Ovary (tissue), 9 donors: Measurements from ENCODE around the gene NOL8. TPM values are rescaled to one million over a fixed set of nuclear protein-coding genes. Genes with fewer than 3 reads are reported as not detected.

Source experiments
- DNase-seq, 5 donors: peaks; one replicate each; pipeline ENCODE4 v3.0.0-alpha.2; 2019 to 2020
- H3K27ac ChIP-seq, 2 donors: fragments of 200-600 bp; one replicate each; pipeline versions ENCODE4 v1.5.1 to v1.8.0; 2019 to 2022
- H3K27me3 ChIP-seq: fragments of 200-600 bp; one replicate; pipeline ENCODE4 v1.8.0; 2022
- H3K36me3 ChIP-seq: fragments of 200-600 bp; sonication (generic); one replicate; pipeline ENCODE4 v1.5.1; 2019
- H3K4me1 ChIP-seq: one replicate; pipeline ENCODE4 v1.8.1; 2013; ENCODE audit warnings: mild to moderate bottlenecking, moderate library complexity; ENCODE audit not compliant: insufficient read depth
- H3K4me3 ChIP-seq: fragments of 200-600 bp; sonication (generic); one replicate; pipeline ENCODE4 v1.5.1; 2017
- H3K9me3 ChIP-seq, 2 donors: fragments of 200-600 bp in 1 of 2; sonication (generic) in 1 of 2; one replicate each; pipeline versions ENCODE4 v1.5.1 to v1.8.1; 2013 to 2019; ENCODE audit warnings: mild to moderate bottlenecking in 1 of 2, moderate library complexity in 1 of 2
- EP300 ChIP-seq: sonication (generic); formaldehyde crosslinking; IDR thresholded peaks from one replicate; pipeline ENCODE4 v1.6.1; 2017; ENCODE audit warnings: antibody characterized with exemption
- POLR2A ChIP-seq: fragments of 450-650 bp; IDR thresholded peaks from one replicate; pipeline ENCODE4 v1.6.1; 2017; ENCODE audit warnings: antibody characterized with exemption, mild to moderate bottlenecking, moderate library complexity
- whole genome bisulfite sequencing, 3 donors: extraction: QIAGEN DNeasy Blood & Tissue Kit in 1 of 3; methylation state at CpG; one replicate each; pipeline versions ENCODE4 v1.1.5 to v1.1.7; 2013 to 2017; 5-methylcytosine and 5-hydroxymethylcytosine counted together
- intact Hi-C, 4 donors: fragments of 100-400 bp; cut with DNase I; formaldehyde crosslinking; loops; one replicate each; pipeline versions ENCODE4 v1.11.0 to v1.15.1; 2022 to 2023
- polyA plus RNA-seq, 2 donors: library from polyadenylated mRNA; stranded (reverse); fragments of 200-250 nt in 1 of 2; fragments of 350-450 nt in 1 of 2; fragmentation: Illumina TruSeq in 1 of 2; extraction: RNeasy Lipid Tissue Mini Kit (QIAGEN cat#74804) in 1 of 2; gene quantifications; one replicate each; pipeline ENCODE4 v1.2.3, GENCODE V29; 2013 to 2014
- total RNA-seq, 7 donors: library from RNA; depleted of rRNA in 2 of 7; stranded (reverse); fragments of >200 nt in 2 of 7; fragmentation: NEBNext Ultra II Directional in 3 of 7; extraction: Animal tissue kit (Norgen Biotek cat#: 25700) in 3 of 7; gene quantifications; one replicate each; pipeline versions ENCODE4 v1.1.0 to v1.2.4, GENCODE V29; 2016 to 2023
- TF ChIP-seq, protein P1 (sequence below), 3 donors: fragments of 450-650 bp in 2 of 3; fragments of 200-600 bp in 1 of 3; IDR thresholded peaks; one replicate each; pipeline versions ENCODE4 v1.5.1 to v1.8.0; 2016 to 2022; ENCODE audit warnings: antibody characterized with exemption in 3 of 3, mild to moderate bottlenecking in 1 of 3
- donor health status: DM: no; HTN: no; CAD: no; lungs with moderate emphysema.
- donor health status: DM: no; HTN: no; CAD: no.
- donor health status: Bipolar disorder and iron deficiency.
- donor health status: DM: yes; HTN: yes; CAD: no.
- donor health status: DM: no; HTN: no; CAD: no.
- donor health status: DM: yes; HTN: yes; CAD: no.

Gene NOL8
- total and polyA plus RNA-seq, 9 donors = 17.1 to 35.4 (median 28.8) TPM

DNA sequence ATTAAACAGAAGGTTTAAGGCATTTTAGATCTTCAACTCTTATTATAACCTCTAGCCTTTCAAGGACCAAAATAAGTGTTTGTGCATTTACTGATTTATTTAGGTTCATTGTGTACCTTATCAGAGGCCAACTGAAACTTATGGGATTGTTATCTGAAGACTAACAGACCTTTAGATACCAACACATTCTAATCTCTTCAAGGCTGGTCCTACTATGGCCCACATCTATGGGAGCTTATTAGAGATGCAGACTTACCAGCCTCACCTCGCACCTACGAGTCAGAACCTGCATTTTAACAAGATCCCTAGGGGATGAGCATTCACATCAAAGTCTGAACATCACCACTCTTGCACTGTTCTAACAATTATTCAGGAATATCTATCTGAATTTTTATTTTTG, 33.6 kb downstream of the NOL8 start:
- H3K27me3 ChIP-seq = no peaks in the 10 kb centered on the region
- no peak overlapping the region for H3K4me3 ChIP-seq
- H3K4me1 ChIP-seq = peaks cover 5% of the 10 kb centered on the region
- intact Hi-C loops = loop anchor here in 1 of 4 donors (10.0 kb wide), 1 partner anchor 147 kb away; no protein-coding TSS in a partner anchor
- 79 to 84% (median 80%) methylated on average over 2 of the region's 2 CpGs for WGBS, 3 donors
- TF ChIP-seq, protein P1, sequence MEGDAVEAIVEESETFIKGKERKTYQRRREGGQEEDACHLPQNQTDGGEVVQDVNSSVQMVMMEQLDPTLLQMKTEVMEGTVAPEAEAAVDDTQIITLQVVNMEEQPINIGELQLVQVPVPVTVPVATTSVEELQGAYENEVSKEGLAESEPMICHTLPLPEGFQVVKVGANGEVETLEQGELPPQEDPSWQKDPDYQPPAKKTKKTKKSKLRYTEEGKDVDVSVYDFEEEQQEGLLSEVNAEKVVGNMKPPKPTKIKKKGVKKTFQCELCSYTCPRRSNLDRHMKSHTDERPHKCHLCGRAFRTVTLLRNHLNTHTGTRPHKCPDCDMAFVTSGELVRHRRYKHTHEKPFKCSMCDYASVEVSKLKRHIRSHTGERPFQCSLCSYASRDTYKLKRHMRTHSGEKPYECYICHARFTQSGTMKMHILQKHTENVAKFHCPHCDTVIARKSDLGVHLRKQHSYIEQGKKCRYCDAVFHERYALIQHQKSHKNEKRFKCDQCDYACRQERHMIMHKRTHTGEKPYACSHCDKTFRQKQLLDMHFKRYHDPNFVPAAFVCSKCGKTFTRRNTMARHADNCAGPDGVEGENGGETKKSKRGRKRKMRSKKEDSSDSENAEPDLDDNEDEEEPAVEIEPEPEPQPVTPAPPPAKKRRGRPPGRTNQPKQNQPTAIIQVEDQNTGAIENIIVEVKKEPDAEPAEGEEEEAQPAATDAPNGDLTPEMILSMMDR (IDR thresholded peaks at IDR 0.05) = no peak
- TF ChIP-seq POLR2A (no peak), EP300 (no peak)
- no peaks in the 10 kb centered on the region for H3K9me3 ChIP-seq
- H3K27ac ChIP-seq = no peak overlapping the region
- no peak for DNase-seq
- H3K36me3 ChIP-seq = no peaks in the 10 kb centered on the region

- Histone ChIP-seq H3K27ac (no peak overlapping the region), H3K4me3 (no peak overlapping the region), H3K36me3 (no peaks in the 10 kb centered on the region), H3K4me1 (peaks cover 5% of the 10 kb centered on the region), H3K27me3 (no peaks in the 10 kb centered on the region), H3K9me3 (no peaks in the 10 kb centered on the region)
- TF ChIP-seq, protein P1 (IDR thresholded peaks at IDR 0.05) = no peak
- 80 to 95% (median 82%) methylated on average over 1 of the region's 1 CpG for WGBS, 3 donors
- no peak for DNase-seq
- intact Hi-C loops = loop anchor here in 1 of 4 donors (10.0 kb wide), 1 partner anchor 146 kb away; no protein-coding TSS in a partner anchor
Observed at GRCh38 chr9:92290785-92291429, 34.2 kb downstream of the NOL8 start.

- intact Hi-C loops = loop anchor here in 1 of 4 donors (10.0 kb wide), 1 partner anchor 145 kb away; no protein-coding TSS in a partner anchor
- Histone ChIP-seq H3K27me3 (no peaks in the 10 kb centered on the region), H3K4me3 (no peak overlapping the region), H3K9me3 (no peaks in the 10 kb centered on the region), H3K36me3 (no peaks in the 10 kb centered on the region), H3K27ac (no peak overlapping the region), H3K4me1 (peaks cover 5% of the 10 kb centered on the region)
- 82 to 93% (median 83%) methylated on average over 5 of the region's 5 CpGs for WGBS, 3 donors
- no peak for TF ChIP-seq EP300
- TF ChIP-seq, protein P1 (IDR thresholded peaks at IDR 0.05) = no peak
- no peak for TF ChIP-seq POLR2A
- DNase-seq = no peak
Observed at GRCh38 chr9:92289708-92290390, 35.3 kb downstream of the NOL8 start.

DNA sequence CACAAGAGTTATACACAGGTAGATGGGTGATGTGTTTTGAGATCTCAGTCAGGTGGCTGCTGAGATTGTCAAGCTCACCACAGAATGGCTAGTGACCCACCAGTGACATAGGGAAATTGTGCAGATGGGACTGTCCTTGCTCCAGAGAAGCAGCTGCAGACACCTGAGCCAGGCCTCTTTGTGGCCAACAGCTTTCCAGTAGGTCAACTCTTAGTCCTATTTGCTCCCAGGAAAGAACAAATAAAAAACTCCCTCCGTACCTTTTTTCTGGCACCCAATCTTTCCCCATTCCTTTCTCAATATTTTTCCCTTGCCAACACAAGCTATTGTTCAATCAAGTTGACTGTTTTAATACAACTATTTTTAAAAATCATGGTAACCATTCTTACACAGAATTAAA, 45.8 kb downstream of the NOL8 start:
- intact Hi-C loops = no loop called here
- H3K36me3 ChIP-seq = no peaks in the 10 kb centered on the region
- TF ChIP-seq POLR2A (no peak), EP300 (no peak)
- TF ChIP-seq, protein P1 (IDR thresholded peaks at IDR 0.05) = no peak
- no peaks in the 10 kb centered on the region for H3K9me3 ChIP-seq
- DNase-seq = no peak
- H3K4me1 ChIP-seq = no peaks in the 10 kb centered on the region
- no peaks in the 10 kb centered on the region for H3K27me3 ChIP-seq
- WGBS, 3 donors = 85 to 88% (median 86%) methylated on average over 1 of the region's 1 CpG
- H3K4me3 ChIP-seq = no peak overlapping the region
- no peak overlapping the region for H3K27ac ChIP-seq
